Activated naive CD8-positive, alpha-beta T cell treated with anti-CD3 and anti-CD28 coated beads, Interleukin-2, amount 10 ng/mL, durations not matched to agents 7 days and 5 days (primary cell): ENCODE results near the gene MGAT5. TPM values are rescaled to one million over a fixed set of nuclear protein-coding genes. Genes with fewer than 3 reads are reported as not detected.

Experiments
- ATAC-seq: fragments of 150-1000 bp; cut with Tn5 transposase; one replicate; pipeline ENCODE4 v1.10.0; 2021; ENCODE audit warnings: low read depth, moderate library complexity
- POLR2A ChIA-PET: fragments of 350-600 bp; sonication (Branson Sonifier 250); formaldehyde crosslinking; loops from one replicate; lab custom pipeline; 2021; ENCODE audit warnings: antibody characterized with exemption; lab: Charles Lee
- DNase-seq: peaks from one replicate; pipeline ENCODE4 v3.0.0; 2021
- H3K27ac Mint-ChIP-seq: one replicate; pipeline ENCODE4 v1.8.0; 2022; ENCODE audit warnings: mild to moderate bottlenecking, mixed read lengths
- H3K27me3 Mint-ChIP-seq: one replicate; pipeline ENCODE4 v1.8.0; 2022; ENCODE audit warnings: mild to moderate bottlenecking, moderate library complexity, mixed read lengths
- H3K36me3 Mint-ChIP-seq: one replicate; pipeline ENCODE4 v1.8.0; 2021; ENCODE audit warnings: mild to moderate bottlenecking, mixed read lengths
- H3K4me1 Mint-ChIP-seq: one replicate; pipeline ENCODE4 v1.8.0; 2021; ENCODE audit warnings: mixed read lengths
- H3K4me3 Mint-ChIP-seq: one replicate; pipeline ENCODE4 v1.8.0; 2022; ENCODE audit warnings: mild to moderate bottlenecking, moderate library complexity, mixed read lengths
- H3K9me3 Mint-ChIP-seq: one replicate; pipeline ENCODE4 v1.8.0; 2021; ENCODE audit warnings: mixed read lengths
- total RNA-seq, 2 experiments: library from RNA; stranded (reverse); gene quantifications; one replicate each; pipeline ENCODE4 v1.2.3, GENCODE V29; 2021

Gene MGAT5
- total RNA-seq, 2 experiments from 2014 or later, result 66.3 to 70.9 TPM

- POLR2A ChIA-PET, result interaction anchor here (0.9 to 1.3 kb wide), 2 partner anchors 8 to 150 kb away, joined by 3 to 5 read pairs; partner anchors contain the start of gene MGAT5
- no peaks in the 10 kb centered on the region for H3K9me3 Mint-ChIP-seq
- H3K4me1 Mint-ChIP-seq, result peaks cover 61% of the 10 kb centered on the region
- DNase-seq (no peak), ATAC-seq (no peak)
- H3K27ac Mint-ChIP-seq, result no peak overlapping the region
- H3K27me3 Mint-ChIP-seq, result no peaks in the 10 kb centered on the region
- H3K4me3 Mint-ChIP-seq, result no peak overlapping the region
- H3K36me3 Mint-ChIP-seq, result peaks cover 5% of the 10 kb centered on the region
These were observed 7.7 kb downstream of the MGAT5 start for GRCh38 chr2:134261398-134262131.

GRCh38 chr2:134262684-134263083, 8.8 kb downstream of the MGAT5 start:
- H3K36me3 Mint-ChIP-seq, result peaks cover 8% of the 10 kb centered on the region
- POLR2A ChIA-PET, result interaction anchor here (0.6 to 1.5 kb wide), 5 partner anchors 10 to 149 kb away, joined by 3 to 5 read pairs (median 4); partner anchors contain the start of gene MGAT5
- no peaks in the 10 kb centered on the region for H3K27me3 Mint-ChIP-seq
- DNase-seq (no peak), ATAC-seq (no peak)
- H3K27ac Mint-ChIP-seq, result peak overlapping the region; percentile 13
- H3K9me3 Mint-ChIP-seq, result no peaks in the 10 kb centered on the region
- peaks cover 55% of the 10 kb centered on the region for H3K4me1 Mint-ChIP-seq
- H3K4me3 Mint-ChIP-seq, result peak overlapping the region; percentile 7

DNA sequence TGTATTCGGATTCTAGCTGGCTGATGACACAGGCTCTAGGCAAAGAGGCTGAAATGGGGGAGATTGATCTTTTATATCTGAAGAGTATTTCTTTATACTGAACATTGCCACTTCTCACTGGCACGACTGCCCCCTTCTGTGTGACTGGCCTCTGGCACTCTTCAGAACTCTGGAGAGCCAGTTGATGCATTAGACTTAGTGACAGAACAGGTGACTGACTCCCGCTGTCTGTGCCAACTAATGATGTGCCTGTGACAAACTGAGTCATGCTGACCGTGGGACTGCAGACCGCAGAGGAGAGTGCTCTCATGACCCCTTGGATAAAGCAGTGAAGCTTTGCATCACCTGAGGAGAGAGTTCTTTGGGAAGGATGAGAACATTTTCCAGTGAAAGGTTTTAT, 14.4 kb downstream of the MGAT5 start:
- H3K36me3 Mint-ChIP-seq, result peaks cover 32% of the 10 kb centered on the region
- no peak overlapping the region for H3K4me3 Mint-ChIP-seq
- no peaks in the 10 kb centered on the region for H3K9me3 Mint-ChIP-seq
- peaks cover 25% of the 10 kb centered on the region for H3K4me1 Mint-ChIP-seq
- DNase-seq (no peak), ATAC-seq (no peak)
- H3K27me3 Mint-ChIP-seq, result no peaks in the 10 kb centered on the region
- POLR2A ChIA-PET, result no interaction called here
- peak overlapping the region; percentile 38 for H3K27ac Mint-ChIP-seq

GRCh38 chr2:134269230-134269629, 15.4 kb downstream of the MGAT5 start:
- no peak for ATAC-seq
- Mint-ChIP-seq H3K36me3 (peaks cover 34% of the 10 kb centered on the region), H3K9me3 (no peaks in the 10 kb centered on the region), H3K27me3 (no peaks in the 10 kb centered on the region), H3K27ac (no peak overlapping the region), H3K4me1 (peaks cover 27% of the 10 kb centered on the region), H3K4me3 (no peak overlapping the region)
- POLR2A ChIA-PET, result no interaction called here
- no peak for DNase-seq

- H3K27ac Mint-ChIP-seq, result no peak overlapping the region
- DNase-seq (no peak), ATAC-seq (no peak)
- H3K4me1 Mint-ChIP-seq, result peaks cover 30% of the 10 kb centered on the region
- POLR2A ChIA-PET, result no interaction called here
- no peaks in the 10 kb centered on the region for H3K27me3 Mint-ChIP-seq
- peaks cover 40% of the 10 kb centered on the region for H3K36me3 Mint-ChIP-seq
- no peaks in the 10 kb centered on the region for H3K9me3 Mint-ChIP-seq
- no peak overlapping the region for H3K4me3 Mint-ChIP-seq
These were observed 16.3 kb downstream of the MGAT5 start for GRCh38 chr2:134269972-134270735.

DNA sequence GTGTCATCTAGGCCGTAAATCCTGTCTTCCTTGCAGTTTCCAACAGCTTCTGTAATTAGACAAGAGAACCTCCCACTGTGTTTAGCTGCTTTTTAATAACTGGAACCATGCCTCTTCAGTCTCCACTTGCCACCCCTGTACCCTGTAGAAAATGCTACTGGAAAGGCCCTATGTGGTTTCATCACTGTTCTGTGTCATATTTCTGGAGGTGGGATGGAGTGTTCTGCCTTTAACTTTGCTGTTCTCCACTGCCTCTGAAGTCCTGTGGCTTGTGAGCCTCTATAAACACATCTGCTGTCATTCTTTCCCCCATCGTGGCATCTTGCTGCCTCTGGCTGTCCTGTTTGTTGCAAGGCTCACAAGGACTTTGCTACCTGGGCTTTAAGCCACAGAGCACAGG, 17.9 kb downstream of the MGAT5 start:
- Mint-ChIP-seq H3K27ac (no peak overlapping the region), H3K9me3 (no peaks in the 10 kb centered on the region), H3K36me3 (peaks cover 46% of the 10 kb centered on the region), H3K4me1 (peaks cover 30% of the 10 kb centered on the region), H3K4me3 (no peak overlapping the region), H3K27me3 (no peaks in the 10 kb centered on the region)
- DNase-seq, result no peak
- ATAC-seq, result no peak
- POLR2A ChIA-PET, result no interaction called here

DNA sequence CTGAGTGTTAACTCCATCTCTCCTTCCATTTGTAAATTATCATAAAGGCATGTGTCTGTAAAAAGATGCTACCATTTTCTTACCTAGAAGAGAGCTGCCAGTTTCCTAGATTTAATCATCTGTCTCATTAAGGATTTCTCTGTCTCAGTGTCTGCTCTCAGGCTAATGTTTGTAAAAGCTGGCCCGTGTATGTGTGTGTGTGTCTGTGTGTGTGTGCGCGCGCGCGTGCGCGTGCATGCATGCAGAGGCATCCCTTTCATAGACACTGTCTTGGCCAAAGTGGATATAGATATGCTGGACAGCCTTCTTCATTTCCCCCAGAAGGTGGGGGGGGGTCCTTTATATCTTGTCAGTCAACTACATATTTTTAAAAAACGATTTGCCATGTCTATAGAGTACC, 18.9 kb downstream of the MGAT5 start:
- DNase-seq (no peak), ATAC-seq (no peak)
- POLR2A ChIA-PET, result interaction anchor here (0.6 to 0.7 kb wide), 2 partner anchors 46 to 48 kb away, joined by 3 read pairs; no protein-coding TSS in a partner anchor
- Mint-ChIP-seq H3K9me3 (no peaks in the 10 kb centered on the region), H3K4me1 (peaks cover 31% of the 10 kb centered on the region), H3K27me3 (no peaks in the 10 kb centered on the region), H3K4me3 (no peak overlapping the region), H3K36me3 (peaks cover 49% of the 10 kb centered on the region), H3K27ac (no peak overlapping the region)

- POLR2A ChIA-PET, result no interaction called here
These were observed 19.5 kb downstream of the MGAT5 start for GRCh38 chr2:134273256-134273983.

DNA sequence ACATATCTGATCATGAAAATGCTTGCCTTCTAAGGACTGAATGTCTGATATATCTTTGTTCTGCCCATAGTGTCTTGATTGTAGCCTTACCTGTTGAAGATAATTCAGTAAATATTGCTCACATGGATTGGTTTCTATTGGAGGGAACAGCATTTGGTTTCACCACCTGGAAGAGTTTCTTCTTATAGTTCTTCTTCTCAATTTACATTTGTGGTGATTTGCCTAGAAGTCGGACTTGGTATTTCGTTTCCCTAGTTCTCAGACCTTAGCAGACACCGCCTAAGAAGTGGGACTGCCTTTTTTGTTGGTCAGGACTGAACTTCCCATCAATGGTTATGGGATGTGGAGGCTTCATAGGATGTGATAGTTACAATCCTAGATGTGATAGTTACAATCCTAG, 20.2 kb downstream of the MGAT5 start:
- peaks cover 28% of the 10 kb centered on the region for H3K4me1 Mint-ChIP-seq
- POLR2A ChIA-PET, result no interaction called here
- no peak overlapping the region for H3K27ac Mint-ChIP-seq
- H3K4me3 Mint-ChIP-seq, result no peak overlapping the region
- DNase-seq (no peak), ATAC-seq (no peak)
- H3K27me3 Mint-ChIP-seq, result no peaks in the 10 kb centered on the region
- H3K9me3 Mint-ChIP-seq, result no peaks in the 10 kb centered on the region
- peaks cover 58% of the 10 kb centered on the region for H3K36me3 Mint-ChIP-seq

More at GRCh38 chr2:134273256-134273983, 19.5 kb downstream of the MGAT5 start:
- Mint-ChIP-seq H3K9me3 (no peaks in the 10 kb centered on the region), H3K4me3 (no peak overlapping the region), H3K4me1 (peaks cover 28% of the 10 kb centered on the region), H3K27me3 (no peaks in the 10 kb centered on the region), H3K27ac (no peak overlapping the region), H3K36me3 (peaks cover 51% of the 10 kb centered on the region)
- DNase-seq (no peak), ATAC-seq (no peak)

GRCh38 chr2:134275058-134275862, 21.4 kb downstream of the MGAT5 start:
- ATAC-seq (no peak), DNase-seq (no peak)
- Mint-ChIP-seq H3K4me3 (no peak overlapping the region), H3K27ac (peak overlapping the region; percentile 70), H3K4me1 (peaks cover 23% of the 10 kb centered on the region), H3K9me3 (no peaks in the 10 kb centered on the region), H3K36me3 (peaks cover 53% of the 10 kb centered on the region), H3K27me3 (no peaks in the 10 kb centered on the region)
- POLR2A ChIA-PET, result no interaction called here

DNA sequence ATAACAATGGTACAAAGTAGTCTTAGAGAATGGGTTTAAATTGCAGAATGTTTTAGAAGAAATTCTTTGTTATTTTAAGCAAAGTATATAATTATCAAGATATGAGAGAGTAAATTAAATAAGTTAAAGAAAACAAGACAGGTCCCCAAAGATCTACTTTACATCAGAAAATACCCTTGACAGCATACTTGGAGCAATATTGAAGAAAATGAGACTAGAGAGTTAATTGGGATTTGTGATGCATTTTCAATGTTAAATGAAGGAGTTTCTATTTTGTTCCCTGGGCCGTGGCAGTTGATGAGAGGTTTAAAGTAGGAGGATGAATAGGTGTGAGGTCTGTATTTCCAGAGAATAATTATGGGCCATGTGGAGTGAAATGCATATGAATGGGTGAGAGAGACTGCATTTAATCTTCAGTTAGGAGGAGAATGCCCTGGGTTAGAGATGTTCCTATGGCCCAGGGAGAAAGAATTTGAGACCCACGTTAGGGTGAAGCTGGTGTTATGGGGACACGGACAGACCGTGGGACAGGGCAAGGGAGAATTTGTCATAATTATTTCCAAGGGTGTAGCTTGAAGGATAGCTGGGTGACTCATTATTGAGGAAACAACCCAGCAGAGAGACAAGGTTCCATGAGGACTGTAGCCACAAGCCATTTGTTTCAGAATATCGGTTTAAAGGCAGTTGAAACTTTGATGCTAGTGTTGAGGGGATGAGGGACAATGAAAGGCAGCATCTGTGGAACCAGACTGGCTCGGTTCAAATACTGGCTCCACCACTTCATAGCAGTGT, 22.7 kb downstream of the MGAT5 start:
- Mint-ChIP-seq H3K27ac (no peak overlapping the region), H3K9me3 (no peaks in the 10 kb centered on the region), H3K4me1 (peaks cover 23% of the 10 kb centered on the region), H3K4me3 (no peak overlapping the region), H3K36me3 (peaks cover 48% of the 10 kb centered on the region), H3K27me3 (no peaks in the 10 kb centered on the region)
- ATAC-seq (no peak), DNase-seq (no peak)
- POLR2A ChIA-PET, result no interaction called here

GRCh38 chr2:134277223-134277622, 23.4 kb downstream of the MGAT5 start:
- ATAC-seq (no peak), DNase-seq (no peak)
- no peaks in the 10 kb centered on the region for H3K9me3 Mint-ChIP-seq
- no peak overlapping the region for H3K4me3 Mint-ChIP-seq
- no peak overlapping the region for H3K27ac Mint-ChIP-seq
- H3K36me3 Mint-ChIP-seq, result peaks cover 42% of the 10 kb centered on the region
- POLR2A ChIA-PET, result no interaction called here
- no peaks in the 10 kb centered on the region for H3K27me3 Mint-ChIP-seq
- peaks cover 25% of the 10 kb centered on the region for H3K4me1 Mint-ChIP-seq
